PC-9 (cell line): ENCODE measurements around the gene BLZF1. TPM values are rescaled to one million over a fixed set of nuclear protein-coding genes. Genes with fewer than 3 reads are reported as not detected.

Source experiments
- BruUV-seq: library from RNA; stranded (reverse); fragments of 400-500 nt; replicated peaks from 2 replicates; lab custom pipeline; 2021; lab: Mats Ljungman, UMichigan
- CTCF ChIA-PET: fragments of 300-600 bp; sonication (Branson Sonifier 250); formaldehyde crosslinking; loops from one replicate; lab custom pipeline; 2022; ENCODE audit warnings: antibody characterized with exemption; lab: Charles Lee
- POLR2A ChIA-PET: fragments of 300-600 bp; sonication (Branson Sonifier 250); formaldehyde crosslinking; loops from one replicate; lab custom pipeline; 2022; ENCODE audit warnings: antibody characterized with exemption; ENCODE audit not compliant: unreplicated experiment; lab: Charles Lee
- DNase-seq, 2 experiments: peaks; one replicate each; pipeline versions ENCODE4 v3.0.0 to v3.0.0-alpha.2; 2015 to 2022; ENCODE audit warnings: mixed read lengths in 1 of 2
- H2AFZ ChIP-seq: fragments of 200-600 bp; sonication (generic); 2 replicates; pipeline ENCODE4 v1.8.1; 2017; ENCODE audit warnings: antibody characterized with exemption
- H3F3A ChIP-seq: fragments of 200-600 bp; sonication (generic); 2 replicates; pipeline ENCODE4 v1.8.1; 2017; ENCODE audit warnings: antibody characterized with exemption, mild to moderate bottlenecking, low read depth; ENCODE audit not compliant: insufficient read depth
- H3K27ac ChIP-seq: fragments of 200-600 bp; sonication (generic); 2 replicates; pipeline ENCODE4 v1.6.1; 2016; ENCODE audit warnings: mixed run types
- H3K27me3 ChIP-seq: fragments of 200-600 bp; sonication (generic); 2 replicates; pipeline ENCODE4 v1.6.1; 2016; ENCODE audit warnings: low read depth, mixed run types; ENCODE audit not compliant: insufficient read depth
- H3K36me3 ChIP-seq: fragments of 200-600 bp; sonication (generic); 2 replicates; pipeline ENCODE4 v1.6.1; 2016; ENCODE audit warnings: low read depth, mixed run types
- H3K4me1 ChIP-seq: fragments of 200-600 bp; sonication (generic); replicated peaks from 2 replicates; pipeline ENCODE4 v1.6.1; 2016; ENCODE audit warnings: mixed run types; ENCODE audit not compliant: insufficient read depth
- H3K4me2 ChIP-seq: fragments of 200-600 bp; sonication (generic); 2 replicates; pipeline ENCODE4 v1.6.1; 2017; ENCODE audit warnings: mixed run types
- H3K4me3 ChIP-seq: fragments of 200-600 bp; sonication (generic); 2 replicates; pipeline ENCODE4 v1.6.1; 2016; ENCODE audit warnings: mixed run types
- H3K79me2 ChIP-seq: fragments of 200-600 bp; sonication (generic); 2 replicates; pipeline ENCODE4 v1.6.1; 2017; ENCODE audit warnings: low read depth, mixed run types
- H3K9me2 ChIP-seq: fragments of 200-600 bp; sonication (generic); 2 replicates; pipeline ENCODE4 v1.8.1; 2017; ENCODE audit warnings: mild to moderate bottlenecking; ENCODE audit not compliant: insufficient read depth
- H3K9me3 ChIP-seq: fragments of 200-600 bp; sonication (generic); 2 replicates; pipeline ENCODE4 v1.8.1; 2016; ENCODE audit warnings: low read depth; ENCODE audit not compliant: insufficient read depth
- H4K20me1 ChIP-seq: fragments of 200-600 bp; sonication (generic); 2 replicates; pipeline ENCODE4 v1.8.1; 2017; ENCODE audit not compliant: insufficient read depth
- EZH2 ChIP-seq: fragments of 200-600 bp; sonication (generic); IDR thresholded peaks from 2 replicates; pipeline ENCODE4 v1.8.0; 2017; ENCODE audit warnings: antibody characterized with exemption, low read depth
- intact Hi-C: fragments of 100-400 bp; cut with micrococcal nuclease; formaldehyde crosslinking; loops from one replicate; pipeline ENCODE4 v1.10.0; 2022; ENCODE audit not compliant: unreplicated experiment
- total RNA-seq: library from RNA; stranded (reverse); gene quantifications from 2 replicates; pipeline ENCODE4 v1.2.3, GENCODE V29; 2021
- TF ChIP-seq, protein P1 (sequence below): fragments of 200-600 bp; sonication (generic); conservative IDR thresholded peaks from 2 replicates; pipeline ENCODE4 v1.6.1; 2017; ENCODE audit warnings: mixed run types, antibody characterized with exemption, mild to moderate bottlenecking, moderate library complexity

BLZF1 gene
- total RNA-seq, 1 experiment from 2014 or later: 15.6 TPM

DNA sequence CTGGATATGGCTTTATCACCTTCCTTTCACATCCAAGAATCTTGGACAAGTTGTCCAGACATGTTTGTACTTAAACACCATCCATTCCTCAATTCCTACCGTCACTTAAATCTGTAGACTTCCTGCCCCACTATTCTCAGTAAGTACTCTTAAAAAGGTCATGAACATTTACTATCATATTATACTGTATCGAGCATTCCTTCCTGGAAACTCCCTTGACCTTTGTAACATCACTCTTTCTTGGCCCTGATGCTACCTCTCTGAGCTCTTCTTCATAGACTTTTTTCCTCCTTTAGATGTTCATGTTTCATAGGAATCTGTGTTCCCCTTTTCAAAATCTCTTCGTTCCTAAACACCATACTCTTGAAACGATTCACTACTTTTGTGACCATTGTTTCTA, 15.5 kb downstream of the BLZF1 start:
- Histone ChIP-seq H3K4me3 (no peak overlapping the region), H3K27ac (no peak overlapping the region), H3K79me2 (no peaks in the 10 kb centered on the region), H3K36me3 (peaks cover 12% of the 10 kb centered on the region), H3K9me2 (no peaks in the 10 kb centered on the region), H3K27me3 (no peaks in the 10 kb centered on the region), H4K20me1 (no peaks in the 10 kb centered on the region), H2AFZ (no peak overlapping the region), H3F3A (peaks cover 8% of the 10 kb centered on the region; the same call in 1 of the 2 replicates), H3K4me1 (no peaks in the 10 kb centered on the region), H3K9me3 (no peaks in the 10 kb centered on the region), H3K4me2 (no peak overlapping the region)
- TF ChIP-seq, protein P1, sequence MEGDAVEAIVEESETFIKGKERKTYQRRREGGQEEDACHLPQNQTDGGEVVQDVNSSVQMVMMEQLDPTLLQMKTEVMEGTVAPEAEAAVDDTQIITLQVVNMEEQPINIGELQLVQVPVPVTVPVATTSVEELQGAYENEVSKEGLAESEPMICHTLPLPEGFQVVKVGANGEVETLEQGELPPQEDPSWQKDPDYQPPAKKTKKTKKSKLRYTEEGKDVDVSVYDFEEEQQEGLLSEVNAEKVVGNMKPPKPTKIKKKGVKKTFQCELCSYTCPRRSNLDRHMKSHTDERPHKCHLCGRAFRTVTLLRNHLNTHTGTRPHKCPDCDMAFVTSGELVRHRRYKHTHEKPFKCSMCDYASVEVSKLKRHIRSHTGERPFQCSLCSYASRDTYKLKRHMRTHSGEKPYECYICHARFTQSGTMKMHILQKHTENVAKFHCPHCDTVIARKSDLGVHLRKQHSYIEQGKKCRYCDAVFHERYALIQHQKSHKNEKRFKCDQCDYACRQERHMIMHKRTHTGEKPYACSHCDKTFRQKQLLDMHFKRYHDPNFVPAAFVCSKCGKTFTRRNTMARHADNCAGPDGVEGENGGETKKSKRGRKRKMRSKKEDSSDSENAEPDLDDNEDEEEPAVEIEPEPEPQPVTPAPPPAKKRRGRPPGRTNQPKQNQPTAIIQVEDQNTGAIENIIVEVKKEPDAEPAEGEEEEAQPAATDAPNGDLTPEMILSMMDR: no peak
- no peak for TF ChIP-seq EZH2
- ChIA-PET CTCF (no interaction called here), POLR2A (interaction anchor here (0.7 kb wide), 1 partner anchor 32 kb away, joined by 9 read pairs; no protein-coding TSS in a partner anchor)
- no TSS peak for BruUV-seq
- intact Hi-C loops: no loop called here
- no peak for DNase-seq

- Histone ChIP-seq H3K36me3 (peaks cover 13% of the 10 kb centered on the region), H2AFZ (no peak overlapping the region), H3K4me1 (no peaks in the 10 kb centered on the region), H3F3A (peaks cover 8% of the 10 kb centered on the region; the same call in 1 of the 2 replicates), H3K4me3 (no peak overlapping the region), H3K27me3 (no peaks in the 10 kb centered on the region), H3K9me2 (no peaks in the 10 kb centered on the region), H3K27ac (no peak overlapping the region), H3K79me2 (no peaks in the 10 kb centered on the region), H4K20me1 (no peaks in the 10 kb centered on the region), H3K9me3 (no peaks in the 10 kb centered on the region), H3K4me2 (no peak overlapping the region)
- CTCF ChIA-PET: interaction anchor here (0.6 kb wide), 1 partner anchor 39 kb away, joined by 7 read pairs; no protein-coding TSS in a partner anchor
- no TSS peak for BruUV-seq
- no peak for DNase-seq
- POLR2A ChIA-PET: interaction anchor here (0.7 kb wide), 2 partner anchors 416 to 678 kb away, joined by 4 to 7 read pairs; no protein-coding TSS in a partner anchor
- TF ChIP-seq, protein P1: no peak
- no peak for TF ChIP-seq EZH2
- intact Hi-C loops: no loop called here
These were observed 19.4 kb downstream of the BLZF1 start for GRCh38 chr1:169387399-169387798.

DNA sequence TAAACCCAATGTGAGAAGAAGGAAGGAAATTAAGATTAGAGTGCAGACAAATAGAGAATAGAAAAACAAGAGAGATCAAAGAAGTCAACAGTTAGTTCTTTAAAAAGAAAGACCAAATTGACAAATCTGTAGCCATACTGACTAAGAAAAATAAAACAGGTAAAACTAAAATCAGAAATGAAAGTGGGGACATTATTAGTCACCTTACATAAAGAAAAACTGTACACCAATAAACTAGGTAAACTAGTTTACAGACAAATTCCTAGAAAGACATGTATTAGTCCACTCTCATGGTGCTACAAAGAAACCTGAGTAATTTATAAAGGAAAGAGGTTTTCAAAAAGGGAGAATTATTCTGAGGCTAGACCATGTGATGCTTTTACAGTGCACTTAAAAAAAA, 22.3 kb downstream of the BLZF1 start:
- CTCF ChIA-PET: interaction anchor here (0.5 kb wide), 1 partner anchor 75 kb away, joined by 3 read pairs; no protein-coding TSS in a partner anchor
- Histone ChIP-seq H3K4me1 (no peaks in the 10 kb centered on the region), H3K9me2 (no peaks in the 10 kb centered on the region), H3K9me3 (no peaks in the 10 kb centered on the region), H3K4me3 (no peak overlapping the region), H3F3A (peaks cover 8% of the 10 kb centered on the region; the same call in 1 of the 2 replicates), H3K79me2 (no peaks in the 10 kb centered on the region), H3K27ac (no peak overlapping the region), H3K4me2 (no peak overlapping the region), H3K27me3 (no peaks in the 10 kb centered on the region), H4K20me1 (no peaks in the 10 kb centered on the region), H3K36me3 (peaks cover 13% of the 10 kb centered on the region), H2AFZ (no peak overlapping the region)
- POLR2A ChIA-PET: no interaction called here
- TF ChIP-seq EZH2: no peak
- TF ChIP-seq, protein P1: no peak
- DNase-seq: no peak
- intact Hi-C loops: no loop called here
- BruUV-seq: no TSS peak
